Measurements from ENCODE around the gene ZNF263.

- TF ChIP-seq CTCF (IDR thresholded peaks at IDR 0.05), result no peak
- no peak for TF ChIP-seq POLR2A (IDR thresholded peaks at IDR 0.05)
Measured at GRCh38 chr16:3285131-3285530, 1.8 kb downstream of the ZNF263 start.

Measured in thyroid gland (tissue), 4 donors.